Keratinocyte (primary cell): ENCODE results near the gene USH2A.

ENCODE experiments used
- CTCF ChIP-seq, 3 experiments: IDR thresholded peaks in 1 of 3; conservative IDR thresholded peaks in 1 of 3; optimal IDR thresholded peaks in 1 of 3; 2 replicates in 2 of 3; 3 replicates in 1 of 3; pipeline versions ENCODE3 to v1.5.1; 2011; ENCODE audit warnings: low read length in 3 of 3, mild to moderate bottlenecking in 3 of 3, moderate library complexity in 2 of 3, control low read depth in 1 of 3, inconsistent platforms in 1 of 3; ENCODE audit not compliant: insufficient read depth in 2 of 3; ENCODE audit errors: extremely low read depth in 1 of 3
- EZH2 ChIP-seq: IDR thresholded peaks from one replicate; pipeline ENCODE4 v1.6.1; 2012; ENCODE audit warnings: inconsistent platforms, mild to moderate bottlenecking, low read length, moderate library complexity

DNA sequence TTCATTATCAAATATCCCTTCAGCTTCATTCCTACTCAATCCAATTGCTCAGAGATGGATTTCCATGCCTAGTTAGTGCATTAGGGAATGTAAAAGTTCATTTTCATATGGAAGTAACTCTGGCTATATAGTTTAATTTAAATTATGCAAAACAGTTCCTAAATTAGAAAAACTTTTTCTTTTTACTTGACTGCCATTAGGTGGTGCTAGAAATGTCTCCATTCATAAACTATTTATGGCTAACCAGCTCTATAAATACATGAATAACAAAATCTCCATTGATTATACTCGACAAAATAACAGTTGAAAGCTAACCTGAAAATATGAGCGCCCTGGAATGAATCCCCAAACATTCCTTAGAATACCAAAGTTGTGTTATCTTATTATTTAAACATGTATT is 311.4 kb downstream of the USH2A start:
- no peak for TF ChIP-seq EZH2
- TF ChIP-seq CTCF (optimal IDR thresholded peaks at IDR 0.05 in 1 of 3, IDR thresholded peaks at IDR 0.05 in 1 of 3, conservative IDR thresholded peaks at IDR 0.05 in 1 of 3; ENCODE audit: extremely low read depth in 1 of 3, insufficient read depth in 2 of 3, low read length in 3 of 3): peak in 1 of 3 experiments; percentile 33
